HG03039 (cell line): Measurements from ENCODE around the gene SPESP1.

ENCODE experiments used
- ATAC-seq: cut with Tn5 transposase; IDR thresholded peaks from one replicate; pipeline ENCODE4 v1.9.1; 2021; ENCODE audit warnings: mild to moderate bottlenecking, moderate library complexity; ENCODE audit not compliant: unreplicated experiment

Gene SPESP1

GRCh38 chr15:68990231-68990991 lies 60.1 kb downstream of the SPESP1 start:
- ATAC-seq, result no peak

DNA sequence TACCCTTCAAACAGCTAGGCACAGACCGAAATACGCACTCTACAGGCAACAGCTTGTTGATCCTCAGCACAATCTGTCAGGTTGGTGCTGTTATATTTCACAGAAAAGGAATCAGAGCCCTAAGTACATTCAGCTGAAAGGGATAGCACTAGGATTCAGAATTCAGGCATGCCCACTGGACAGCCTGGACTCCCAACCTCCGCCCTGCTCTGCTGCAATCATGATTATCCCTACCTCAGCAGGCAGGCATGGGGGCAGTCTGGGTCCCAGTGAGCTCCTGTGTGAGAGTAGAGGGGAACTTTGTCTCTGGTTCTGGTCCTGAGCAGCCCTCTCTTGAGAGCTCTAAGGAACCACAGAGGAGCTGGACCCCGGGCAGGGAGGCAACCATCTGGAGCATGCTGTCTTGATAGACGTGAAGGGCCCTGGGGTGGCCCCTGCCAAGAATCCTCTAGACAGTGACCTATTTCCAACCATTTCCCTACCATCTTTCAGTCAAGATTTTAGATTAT lies 60.7 kb downstream of the SPESP1 start:
- no peak for ATAC-seq

DNA sequence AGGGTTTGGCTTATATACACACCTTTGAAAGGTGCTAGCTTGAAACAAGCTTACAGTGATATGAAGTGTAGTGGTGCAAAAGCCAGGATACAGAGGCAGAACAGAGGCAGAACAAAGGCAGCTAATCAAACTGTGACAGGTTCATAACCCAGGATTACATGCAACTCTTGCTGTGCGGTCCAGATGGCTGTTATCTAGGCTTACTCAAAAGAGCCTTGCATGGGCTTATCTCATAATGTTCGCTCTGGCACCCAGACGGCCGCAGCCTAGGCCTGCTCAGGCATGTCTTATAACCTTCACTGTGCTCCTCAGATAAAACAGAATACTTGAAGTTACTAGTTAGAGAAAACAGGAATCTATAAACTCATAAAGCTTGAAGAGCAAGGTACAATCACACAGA lies 61.4 kb downstream of the SPESP1 start:
- ATAC-seq, result no peak

DNA sequence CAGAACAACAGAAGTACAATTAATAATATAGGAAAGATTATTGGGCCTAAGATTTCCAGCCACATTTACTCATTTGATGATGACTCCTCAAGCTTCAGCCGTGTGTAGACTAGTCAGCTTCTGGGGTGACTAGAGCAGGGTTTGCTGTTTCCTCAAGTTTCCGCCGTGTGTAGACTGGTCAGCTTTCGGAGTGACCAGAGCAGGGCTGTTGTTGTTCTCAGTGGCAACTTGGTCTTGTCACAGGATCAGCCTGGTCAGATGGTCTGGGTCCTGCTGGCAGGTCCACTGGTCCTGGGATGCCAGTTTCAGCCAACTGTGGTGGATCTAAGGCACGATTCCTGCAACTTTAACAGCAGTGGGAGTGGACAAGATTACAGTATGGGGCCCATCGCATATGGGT lies 62.4 kb downstream of the SPESP1 start:
- no peak for ATAC-seq

DNA sequence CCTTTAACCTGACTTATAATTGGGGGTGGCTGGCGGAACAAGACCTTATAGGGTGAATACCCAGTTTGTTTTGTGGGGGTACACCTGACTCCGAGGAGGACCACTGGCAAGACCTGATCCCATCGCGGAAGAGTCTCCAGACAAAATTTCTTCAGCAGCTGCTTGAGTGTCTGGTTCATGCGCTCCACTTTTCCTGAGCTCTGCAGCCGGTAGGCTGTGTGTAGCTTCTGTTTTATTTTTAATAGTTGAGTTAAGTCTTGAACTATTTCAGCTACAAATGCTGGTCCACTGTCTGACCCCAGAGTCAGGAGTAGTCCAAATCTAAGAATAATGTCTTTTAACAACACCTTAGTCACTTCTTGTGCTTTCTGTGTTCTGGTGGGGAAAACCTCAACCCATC lies 63.0 kb downstream of the SPESP1 start:
- ATAC-seq, result no peak

GRCh38 chr15:68994149-68994548 lies 63.8 kb downstream of the SPESP1 start:
- ATAC-seq, result no peak

DNA sequence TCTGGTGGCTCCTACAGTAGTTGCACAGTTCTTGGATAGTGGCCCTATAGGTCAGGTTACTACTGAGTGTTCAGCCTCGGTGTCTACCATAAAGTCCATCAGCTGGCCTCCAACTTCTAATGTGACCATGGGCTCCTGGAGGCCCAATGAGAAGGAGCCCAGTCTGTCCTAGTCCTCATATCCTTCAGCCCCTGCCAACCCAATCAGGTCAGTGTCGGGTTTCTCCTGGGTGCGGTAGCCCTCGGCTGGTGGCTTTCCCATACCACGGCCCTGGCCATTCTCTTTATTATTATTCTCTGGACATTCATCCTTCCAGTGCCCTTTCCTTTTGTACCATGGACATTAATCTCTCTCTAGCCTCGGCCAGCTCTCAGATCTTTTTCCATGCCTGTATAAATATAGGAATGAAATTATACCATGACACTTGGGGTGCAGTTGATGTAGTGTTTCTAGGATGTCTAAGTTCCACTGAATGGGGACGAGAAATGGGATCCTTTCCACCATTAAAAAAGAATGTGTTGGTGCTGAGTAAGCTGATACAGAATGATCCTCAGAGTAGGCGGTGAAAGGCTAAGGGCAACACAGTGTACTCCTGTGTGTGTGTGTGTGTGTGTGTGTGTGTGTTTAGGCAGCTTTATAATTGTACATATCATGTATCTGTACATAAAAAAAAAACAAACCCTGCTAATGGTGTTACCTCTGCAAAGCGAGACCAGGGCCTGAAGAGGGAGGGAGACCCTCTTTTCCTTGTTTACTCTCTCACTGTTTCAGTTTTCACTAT lies 64.8 kb downstream of the SPESP1 start:
- no peak for ATAC-seq
